T-helper 2 cell (primary cell): Measurements from ENCODE around the gene CCDC63.
A peak's percentile ranks its signal among the peaks of the same experiment; 100 is the strongest.
"Not testable (repeated sequence)": the region's sequence is repeated elsewhere in the genome, so short reads cannot be mapped to it uniquely, and the experiment has no call there.

ENCODE experiments used
- DNase-seq, 5 experiments: peaks; one replicate each; pipeline versions ENCODE4 v3.0.0 to v3.0.0-alpha.2; 2012 to 2022

CCDC63 gene

GRCh38 chr12:110923692-110924334 is 77.0 kb downstream of the CCDC63 start:
- no peak for DNase-seq

DNA sequence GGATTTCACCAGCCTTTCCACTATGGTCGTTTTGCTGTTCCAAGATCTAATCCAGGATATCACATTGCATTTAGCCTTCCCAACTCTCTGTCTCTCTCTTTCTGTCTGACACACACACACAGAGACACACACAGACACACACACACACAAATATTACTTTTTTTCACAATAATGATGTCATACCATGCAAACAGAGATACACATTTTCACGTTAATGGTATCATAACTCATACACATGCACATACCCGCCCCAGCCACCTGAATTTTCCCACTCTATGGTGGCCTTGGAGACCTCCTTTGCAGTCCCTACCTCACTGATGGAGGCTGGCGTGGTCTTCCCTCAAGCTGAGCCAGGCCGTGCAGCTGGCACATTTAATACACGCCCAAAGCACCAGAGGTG is 80.8 kb downstream of the CCDC63 start:
- no peak for DNase-seq

DNA sequence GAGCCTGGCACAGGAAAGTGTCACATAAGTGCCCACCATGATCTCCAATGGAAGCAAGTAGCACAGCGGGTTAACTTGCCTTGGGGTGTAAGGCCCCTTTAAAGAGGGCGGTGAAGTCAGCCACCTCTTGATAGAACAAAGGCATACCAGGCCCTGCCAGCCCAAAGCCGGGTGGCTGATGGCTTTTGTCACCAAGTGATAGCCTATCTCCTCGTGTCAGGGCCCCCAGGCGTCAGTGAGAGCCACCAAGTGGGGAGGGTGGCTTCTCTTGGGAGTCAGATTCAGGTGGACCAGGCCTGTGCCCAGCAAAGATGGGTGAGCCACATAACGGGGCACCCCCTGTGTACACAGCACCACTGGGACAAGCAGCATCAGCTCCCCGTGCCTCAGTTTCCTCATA is 81.9 kb downstream of the CCDC63 start:
- DNase-seq = no peak

GRCh38 chr12:110929818-110930217 is 83.0 kb downstream of the CCDC63 start:
- no peak for DNase-seq

DNA sequence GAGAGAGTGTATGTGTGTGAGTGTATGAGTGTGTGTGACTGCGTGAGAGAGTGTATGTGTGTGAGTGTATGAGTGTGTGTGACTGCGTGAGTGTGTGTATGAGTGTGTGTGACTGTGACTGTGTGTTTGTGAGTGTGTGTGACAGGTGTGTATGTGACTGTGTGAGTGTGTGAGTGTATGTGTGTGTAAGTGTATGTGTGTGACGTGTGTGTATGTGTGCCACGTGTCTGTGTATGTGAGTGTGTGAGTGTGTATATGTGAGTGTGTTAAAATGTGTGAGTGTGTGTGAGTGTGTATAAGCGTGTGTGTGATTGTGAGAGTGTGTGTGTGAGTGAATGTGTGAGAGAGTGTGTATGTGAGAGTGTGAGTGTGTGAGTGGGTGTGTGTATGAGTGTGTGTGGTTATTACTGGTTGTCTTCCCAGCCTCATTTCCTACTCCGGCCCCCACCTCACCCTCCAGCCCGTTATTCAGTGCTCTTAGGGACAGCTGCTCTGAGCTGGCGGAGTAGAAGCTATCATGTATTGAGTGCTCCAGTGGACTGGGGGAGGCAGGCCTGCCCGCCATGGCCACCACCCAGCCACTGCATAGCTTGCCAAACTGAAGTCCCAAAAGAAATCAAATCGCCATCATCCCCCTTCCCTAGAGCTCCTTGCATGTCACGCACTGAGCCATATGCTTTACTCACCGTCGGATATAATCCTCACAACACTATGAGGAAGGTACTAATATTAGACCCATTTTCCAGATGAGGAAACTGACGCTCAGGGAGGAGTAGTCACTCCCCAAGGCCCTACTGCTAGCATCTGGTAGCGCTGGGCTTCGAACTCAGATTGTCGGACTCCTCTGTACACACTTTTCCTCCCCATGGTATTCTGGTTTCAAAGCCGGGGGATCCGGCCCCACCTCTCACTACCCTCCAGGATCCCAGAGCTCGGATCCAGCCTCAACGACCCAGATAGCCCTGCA is 83.8 kb downstream of the CCDC63 start:
- no peak for DNase-seq

GRCh38 chr12:110931315-110931728 is 84.5 kb downstream of the CCDC63 start:
- no peak for DNase-seq

- no peak for DNase-seq
Measured at GRCh38 chr12:110932046-110932445, 85.3 kb downstream of the CCDC63 start.

DNA sequence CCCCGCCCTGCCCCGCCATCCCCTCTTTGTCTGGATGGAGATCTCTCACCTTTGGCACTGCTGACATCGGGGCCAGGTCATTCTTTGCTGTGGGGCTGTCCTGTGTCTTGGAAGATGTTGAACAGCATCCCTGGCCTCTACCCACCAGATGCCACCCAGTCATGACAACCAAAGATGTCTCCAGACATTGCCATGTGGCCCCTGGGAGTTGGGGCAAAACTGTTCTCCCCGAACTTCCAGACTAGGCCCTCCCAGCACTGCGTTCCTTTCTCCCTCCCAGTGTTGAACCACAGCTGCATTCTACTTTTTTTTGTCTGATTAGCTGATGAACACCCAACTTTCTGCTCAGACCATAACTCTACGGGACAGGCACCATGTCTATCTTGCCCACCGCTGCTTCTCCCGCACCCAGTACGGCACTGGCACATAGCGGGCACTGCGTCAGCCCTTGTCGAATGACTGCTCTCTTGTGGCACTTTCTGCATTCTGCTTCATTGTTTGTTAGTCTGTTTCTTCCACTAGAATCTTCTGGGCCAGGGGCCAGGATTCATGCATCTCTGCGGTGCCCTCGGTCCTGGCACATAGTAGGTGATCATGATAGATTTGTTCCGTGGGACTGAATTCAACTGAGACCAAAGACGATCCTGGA is 86.7 kb downstream of the CCDC63 start:
- no peak for DNase-seq

DNA sequence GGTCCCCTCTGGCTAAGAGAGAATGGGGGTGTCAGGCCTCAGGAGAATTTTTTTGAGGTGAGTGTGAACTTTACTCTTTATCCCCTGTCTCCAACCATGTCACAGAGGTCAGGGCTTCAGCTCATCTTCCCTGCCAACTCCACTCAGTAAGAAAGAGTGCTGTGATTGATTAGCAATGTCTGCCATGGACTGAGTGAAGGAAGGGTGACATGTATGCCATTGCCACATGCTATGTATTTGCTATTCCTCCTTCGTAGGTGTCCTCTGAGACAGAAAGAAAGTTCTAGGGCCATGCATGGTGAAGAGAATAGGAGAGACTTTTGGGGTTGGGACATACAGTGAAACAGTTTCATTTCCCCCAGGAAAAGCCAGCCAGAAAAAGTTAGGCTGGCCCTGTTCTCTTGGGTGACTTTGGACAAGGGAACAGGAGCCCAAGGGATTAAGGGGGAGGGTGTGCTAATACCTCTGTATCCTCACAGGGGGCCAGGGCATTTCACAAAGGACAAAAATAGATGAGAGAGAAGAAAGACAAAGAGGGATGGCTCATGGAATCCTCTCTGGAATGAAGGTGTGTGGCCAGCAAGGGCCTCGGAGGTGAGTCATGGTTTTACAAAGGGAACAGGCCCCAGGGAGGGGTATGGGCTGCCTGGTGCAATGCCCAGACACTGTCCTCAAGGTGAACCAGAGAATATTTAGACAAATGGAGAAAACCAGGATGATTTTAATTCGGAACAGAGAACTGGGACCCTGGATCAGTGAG is 87.5 kb downstream of the CCDC63 start:
- no peak for DNase-seq

GRCh38 chr12:110935588-110935987 is 88.8 kb downstream of the CCDC63 start:
- DNase-seq = no peak

GRCh38 chr12:110936367-110937103 is 89.7 kb downstream of the CCDC63 start:
- no peak for DNase-seq

- DNase-seq = peak; percentile 9 to 44 (median 34)
Measured at GRCh38 chr12:110937104-110937641, 90.4 kb downstream of the CCDC63 start.

DNA sequence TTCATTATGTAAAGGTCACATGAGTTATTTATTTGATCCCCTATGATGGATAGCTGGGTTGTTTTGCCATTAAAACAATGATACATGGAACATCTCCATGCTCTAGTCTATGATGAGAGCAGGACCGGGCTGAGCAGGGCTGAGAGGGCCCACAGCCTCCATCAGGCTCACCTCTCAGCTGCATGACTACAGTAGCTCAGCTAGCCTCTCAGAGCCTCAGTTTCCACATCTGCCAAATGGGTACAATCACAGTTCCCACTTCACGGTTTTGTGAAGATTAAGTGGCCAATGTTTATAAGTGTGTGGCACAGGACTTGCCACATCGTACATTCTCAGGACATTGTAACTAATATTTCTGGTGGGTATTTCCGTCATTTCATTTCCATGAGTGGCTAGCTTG is 93.5 kb downstream of the CCDC63 start:
- DNase-seq = no peak

DNA sequence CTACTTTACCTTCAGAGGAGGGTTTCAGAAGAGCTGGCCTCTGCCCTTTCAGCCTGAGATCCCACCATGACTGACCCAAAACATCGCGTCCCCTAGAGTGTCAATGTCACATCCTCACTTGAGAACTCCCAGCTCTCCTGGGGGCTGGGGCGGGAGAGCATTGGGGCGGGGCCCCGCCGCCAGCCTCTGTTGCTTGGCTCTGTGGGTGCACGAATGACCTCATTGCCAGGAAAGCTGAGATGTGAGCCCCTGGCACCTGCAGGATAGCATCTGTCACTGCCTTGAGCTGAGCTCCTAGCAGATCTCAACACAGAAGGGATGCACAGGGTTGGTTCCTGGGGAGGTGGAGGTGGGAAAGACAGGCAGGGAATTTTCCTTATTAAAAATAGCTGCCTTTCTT is 94.1 kb downstream of the CCDC63 start:
- no peak for DNase-seq

DNA sequence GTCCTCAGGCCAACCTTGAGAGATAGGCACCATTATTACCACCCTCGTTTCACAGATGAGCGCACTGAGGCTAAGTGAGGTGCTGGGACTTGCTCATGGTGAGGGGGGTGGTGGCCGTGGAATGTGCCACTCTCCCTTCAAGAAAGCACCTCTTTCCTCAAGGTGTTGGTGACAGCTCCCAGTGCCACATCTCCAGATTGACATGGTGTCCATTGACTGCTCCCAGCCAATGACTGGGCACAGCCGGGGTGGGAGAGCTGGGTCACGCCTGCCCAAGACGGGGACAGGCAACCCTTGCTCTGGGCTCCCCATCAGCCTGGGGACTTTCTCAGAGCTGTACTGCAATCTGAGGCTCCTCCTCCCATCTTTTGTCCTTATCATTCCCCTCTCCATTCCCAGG is 94.6 kb downstream of the CCDC63 start:
- no peak for DNase-seq

GRCh38 chr12:110943373-110943772 is 96.6 kb downstream of the CCDC63 start:
- DNase-seq = no peak

- DNase-seq = no peak
Measured at GRCh38 chr12:110948041-110948440, 101.3 kb downstream of the CCDC63 start.

DNA sequence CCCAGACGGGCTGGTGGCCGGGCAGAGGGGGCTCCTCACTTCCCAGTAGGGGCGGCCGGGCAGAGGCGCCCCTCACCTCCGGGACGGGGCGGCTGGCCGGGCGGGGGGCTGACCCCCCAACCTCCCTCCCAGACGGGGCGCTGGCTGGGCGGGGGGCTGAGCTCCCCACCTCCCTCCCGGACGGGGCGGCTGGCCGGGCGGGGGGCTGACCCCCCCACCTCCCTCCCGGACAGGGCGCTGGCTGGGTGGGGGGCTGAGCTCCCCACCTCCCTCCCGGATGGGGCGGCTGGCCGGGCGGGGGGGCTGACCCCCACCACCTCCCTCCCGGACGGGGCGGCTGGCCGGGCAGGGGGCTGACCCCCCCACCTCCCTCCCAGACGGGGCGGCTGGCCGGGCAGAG is 103.7 kb downstream of the CCDC63 start:
- not testable (repeated sequence) for DNase-seq

DNA sequence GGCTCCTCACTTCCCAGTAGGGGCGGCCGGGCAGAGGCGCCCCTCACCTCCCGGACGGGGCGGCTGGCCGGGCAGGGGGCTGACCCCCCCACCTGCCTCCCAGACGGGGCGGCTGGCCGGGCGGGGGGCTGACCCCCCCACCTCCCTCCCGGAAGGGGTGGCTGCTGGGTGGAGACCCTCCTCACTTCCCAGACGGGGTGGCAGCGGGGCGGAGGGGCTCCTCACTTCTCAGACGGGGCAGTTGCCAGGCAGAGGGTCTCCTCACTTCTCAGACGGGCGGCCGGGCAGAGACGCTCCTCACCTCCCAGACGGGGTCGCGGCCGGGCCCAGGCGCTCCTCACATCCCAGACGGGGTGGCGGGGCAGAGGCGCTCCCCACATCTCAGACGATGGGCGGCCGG is 104.1 kb downstream of the CCDC63 start:
- DNase-seq = not testable (repeated sequence)
